HG03095 (cell line): Measurements from ENCODE around the gene CALML3.

Experiments used
- ATAC-seq: cut with Tn5 transposase; IDR thresholded peaks from one replicate; pipeline ENCODE4 v1.9.1; 2021; ENCODE audit warnings: moderate library complexity; ENCODE audit not compliant: unreplicated experiment

CALML3 gene

DNA sequence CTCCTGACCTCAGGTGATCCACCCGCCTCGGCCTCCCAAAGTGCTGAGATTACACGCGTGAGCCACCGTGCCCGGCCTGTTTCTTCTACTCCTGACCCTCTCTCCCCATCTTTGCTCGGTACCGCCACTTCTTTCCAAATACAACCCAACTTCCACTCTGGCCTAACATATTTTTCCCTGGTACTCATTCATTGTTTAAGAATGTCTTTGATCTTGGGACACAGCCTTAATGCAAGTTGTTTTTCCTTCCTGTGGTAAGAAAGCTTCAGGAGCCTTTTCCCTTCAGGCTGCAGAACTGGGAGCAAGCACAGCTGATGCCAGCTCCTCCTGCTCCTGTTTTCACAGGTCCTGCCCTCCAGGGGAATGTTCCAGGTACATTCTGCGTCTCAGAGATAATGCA is 13.7 kb downstream of the CALML3 start:
- no peak for ATAC-seq

DNA sequence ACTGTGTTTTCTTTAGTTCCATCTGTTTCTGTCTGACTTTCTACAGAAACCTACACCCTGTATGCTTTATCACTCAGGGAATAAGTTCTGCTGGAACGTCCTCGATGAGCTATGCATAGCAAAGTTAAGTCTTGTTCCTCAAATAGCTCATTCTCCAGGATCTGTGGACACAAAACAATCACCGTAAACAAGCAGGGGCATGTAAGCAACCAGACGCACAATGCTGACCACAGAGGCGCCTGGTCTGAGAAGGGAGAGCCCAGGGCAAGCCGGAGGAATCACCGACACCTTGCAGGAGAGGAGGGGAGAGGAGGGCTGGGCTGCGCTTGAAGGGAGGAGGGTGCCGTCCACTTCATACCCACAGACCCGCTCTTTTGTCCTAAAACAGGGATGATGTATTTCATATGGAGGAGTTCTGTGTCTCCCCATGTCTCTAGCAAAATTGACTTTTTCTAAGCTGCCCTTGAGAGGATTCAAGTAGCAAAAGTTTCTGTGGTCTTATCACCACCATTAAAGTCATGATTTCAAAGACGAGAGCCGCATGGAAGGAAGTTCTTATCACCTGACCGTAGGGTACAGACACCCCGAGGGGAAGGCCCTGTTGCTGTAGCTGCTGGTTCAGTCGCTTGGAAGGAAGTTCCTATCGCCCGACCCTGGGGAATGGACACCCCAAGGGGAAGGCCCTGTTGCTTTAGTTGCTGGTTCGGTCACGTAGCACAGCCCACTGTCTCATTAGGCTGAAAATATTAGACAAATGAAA is 14.3 kb downstream of the CALML3 start:
- ATAC-seq: no peak

DNA sequence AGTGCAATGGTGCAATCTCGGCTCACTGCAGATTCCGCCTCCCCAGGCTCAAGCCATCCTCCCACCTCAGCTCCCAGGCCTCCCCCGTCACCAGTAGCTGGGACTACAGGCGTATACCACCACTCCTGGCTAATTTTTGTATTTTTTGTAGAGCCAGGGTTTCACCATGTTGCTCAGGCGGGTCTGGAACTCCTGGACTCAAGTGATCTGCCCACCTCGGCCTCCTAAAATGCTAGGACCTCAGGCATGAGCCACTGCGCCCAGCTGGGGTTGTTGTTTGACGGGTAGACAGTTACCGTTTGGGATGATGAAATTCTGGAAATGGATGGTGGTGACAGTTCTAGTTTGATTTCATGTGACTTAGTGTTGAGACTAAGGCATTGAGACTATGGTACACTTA is 15.3 kb downstream of the CALML3 start:
- ATAC-seq: no peak

- no peak for ATAC-seq
These were observed 16.1 kb downstream of the CALML3 start for GRCh38 chr10:5540891-5541290.

GRCh38 chr10:5542100-5542499 is 17.3 kb downstream of the CALML3 start:
- ATAC-seq: no peak

DNA sequence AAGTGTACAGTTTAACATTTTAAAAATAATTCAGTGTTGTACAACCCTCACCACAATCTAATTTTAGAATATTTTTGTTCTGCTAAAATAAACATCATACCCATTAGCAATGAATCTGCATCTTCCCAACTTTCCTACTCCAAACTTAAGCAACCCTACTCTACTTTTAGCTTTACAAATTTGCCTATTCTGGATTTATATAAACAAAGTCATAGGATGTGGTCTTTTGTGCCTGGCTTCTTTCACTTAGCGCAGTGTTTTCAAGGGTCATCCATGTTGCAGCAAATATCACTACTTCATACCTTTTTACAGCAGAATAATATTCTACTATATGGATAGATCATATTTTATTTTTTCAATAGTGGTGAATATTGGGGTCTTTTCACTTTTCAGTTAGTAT is 18.9 kb downstream of the CALML3 start:
- no peak for ATAC-seq

DNA sequence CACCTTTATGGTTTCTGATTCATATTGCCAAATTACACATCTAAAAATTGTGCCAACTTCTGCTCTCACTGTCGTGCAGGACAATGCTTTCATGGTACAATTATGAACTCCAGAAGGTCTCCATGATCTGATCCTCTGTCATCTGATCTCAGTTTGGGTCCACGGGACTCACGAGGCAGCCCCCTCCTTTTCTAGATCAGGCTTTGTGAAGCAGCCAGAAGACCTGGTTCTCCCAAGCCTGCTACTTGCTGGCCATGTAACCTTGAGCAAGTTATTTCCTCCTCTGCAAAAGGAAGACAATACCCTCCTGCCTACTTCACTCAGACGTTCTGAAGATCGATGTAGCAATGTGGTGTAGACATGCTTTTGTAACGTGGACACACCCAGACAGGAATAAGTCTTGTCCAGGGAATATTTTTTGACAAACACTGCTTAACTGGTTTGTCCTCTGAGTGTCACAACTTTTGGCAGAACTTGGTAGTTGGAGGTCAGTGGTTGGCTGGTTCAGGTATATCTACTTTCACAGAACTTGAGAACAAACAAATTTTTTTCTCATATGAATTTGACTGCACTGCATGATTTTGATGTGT is 19.6 kb downstream of the CALML3 start:
- no peak for ATAC-seq

DNA sequence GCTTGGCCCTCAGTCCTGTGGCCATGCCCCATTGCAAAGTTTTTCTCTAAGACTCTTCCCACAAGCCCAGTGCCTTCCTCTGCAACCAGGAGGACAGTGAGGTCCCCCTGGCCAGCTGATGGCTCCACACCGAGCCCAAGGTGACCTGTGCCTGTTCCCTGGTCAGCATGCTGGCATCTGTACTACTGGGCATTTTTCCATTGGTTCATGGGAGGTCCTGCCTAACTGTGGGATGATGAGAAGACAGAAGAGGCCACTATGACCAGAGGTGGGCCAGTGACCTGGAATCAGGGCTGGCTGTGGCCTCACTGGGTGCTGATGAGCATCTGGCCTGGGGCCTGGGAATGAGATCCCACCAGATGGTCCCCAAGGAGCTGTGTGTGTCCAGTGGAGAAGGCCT is 20.2 kb downstream of the CALML3 start:
- ATAC-seq: no peak

- no peak for ATAC-seq
These were observed 20.6 kb downstream of the CALML3 start for GRCh38 chr10:5545426-5545777.

DNA sequence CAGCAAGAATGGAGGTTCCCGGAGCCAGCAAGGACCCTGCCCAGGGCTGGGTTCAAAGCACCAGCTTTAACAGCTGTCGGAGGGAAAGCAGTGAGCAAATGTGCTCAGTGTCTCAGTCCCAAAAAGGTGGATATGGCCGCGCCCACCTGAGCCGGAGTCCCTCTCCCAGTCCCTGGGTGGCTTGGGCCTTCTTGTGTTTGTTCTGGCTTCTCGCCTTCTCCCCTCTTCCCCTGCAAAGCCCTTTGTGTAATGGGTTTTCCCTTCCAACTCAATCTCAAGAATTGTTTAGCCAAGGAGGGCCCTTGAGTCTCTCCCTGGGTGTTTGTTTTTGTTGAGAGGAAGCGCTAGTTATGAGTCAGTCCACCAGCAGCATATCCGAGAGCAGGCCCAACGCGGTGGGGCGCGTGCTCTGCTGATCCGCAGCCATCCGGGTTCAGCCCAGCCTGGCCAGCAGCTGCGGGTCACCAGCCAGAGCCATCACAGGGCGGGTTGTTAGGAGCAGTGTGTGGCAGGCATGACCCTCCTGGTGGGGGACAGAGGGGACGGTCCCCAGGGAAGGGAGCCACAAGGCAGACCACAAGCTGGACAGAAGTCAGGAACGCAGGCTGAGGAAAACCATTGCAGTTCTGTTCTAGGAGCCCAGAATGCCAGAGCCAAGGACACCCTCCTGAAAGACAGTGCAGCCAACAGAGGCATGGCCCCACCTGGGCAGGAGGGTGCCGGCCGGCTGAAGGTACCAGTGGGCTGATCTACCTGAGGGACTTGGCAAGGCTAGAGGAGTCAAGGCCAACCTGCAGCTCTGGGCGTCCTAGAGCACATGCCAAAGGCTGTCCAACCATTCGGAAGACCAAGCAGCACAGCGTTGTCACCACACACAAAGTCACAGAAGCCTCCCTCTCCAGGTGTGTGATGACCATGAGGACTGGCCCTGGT is 21.3 kb downstream of the CALML3 start:
- no peak for ATAC-seq

GRCh38 chr10:5546891-5547680 is 22.3 kb downstream of the CALML3 start:
- ATAC-seq: no peak

DNA sequence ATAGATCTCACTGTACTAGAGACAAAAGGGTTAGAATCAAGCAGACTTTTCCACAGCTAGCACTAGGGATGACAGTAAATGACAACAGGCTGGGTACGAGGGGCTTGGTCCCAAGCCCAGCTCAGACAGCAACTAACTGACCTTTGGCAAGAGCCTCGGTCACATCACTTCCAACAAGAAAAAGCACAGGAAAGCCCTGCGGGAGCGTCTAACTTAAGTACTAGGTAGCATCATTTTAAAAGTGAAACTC is 22.8 kb downstream of the CALML3 start:
- ATAC-seq: no peak

DNA sequence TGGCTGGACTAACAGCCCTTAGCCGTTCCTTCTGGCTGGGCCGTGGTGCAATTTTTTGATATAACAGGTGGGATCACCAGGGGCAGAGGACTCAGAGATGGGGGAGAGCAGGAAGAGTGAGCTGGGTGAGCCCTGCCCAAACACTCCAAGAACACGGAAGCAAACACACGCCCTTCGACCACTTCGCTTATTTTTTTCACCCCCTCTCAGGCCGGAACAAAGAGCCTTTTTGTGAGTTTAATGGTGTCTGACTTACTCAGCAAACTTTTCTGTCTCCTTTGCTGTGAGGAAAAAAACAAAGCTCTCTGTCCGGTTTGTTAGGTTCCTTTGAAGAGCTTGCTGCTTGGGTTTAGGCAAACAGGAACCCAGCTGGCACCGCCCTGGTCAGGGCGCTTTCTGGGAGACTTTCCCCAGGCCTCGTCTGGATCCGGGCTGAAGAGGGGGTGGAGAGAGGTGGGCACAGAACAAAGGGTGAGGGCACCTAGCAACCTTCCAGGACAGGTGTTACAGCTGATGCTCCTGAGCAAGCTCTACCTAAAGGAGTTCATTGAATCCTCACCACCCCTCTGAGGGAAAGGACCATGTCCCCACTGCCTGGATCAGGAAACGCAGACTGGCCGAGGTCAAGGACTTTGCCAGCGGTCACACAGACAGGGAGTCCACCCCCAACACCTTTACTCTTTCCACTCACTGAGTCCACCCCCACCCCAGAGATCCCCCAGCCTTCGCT is 23.3 kb downstream of the CALML3 start:
- no peak for ATAC-seq

DNA sequence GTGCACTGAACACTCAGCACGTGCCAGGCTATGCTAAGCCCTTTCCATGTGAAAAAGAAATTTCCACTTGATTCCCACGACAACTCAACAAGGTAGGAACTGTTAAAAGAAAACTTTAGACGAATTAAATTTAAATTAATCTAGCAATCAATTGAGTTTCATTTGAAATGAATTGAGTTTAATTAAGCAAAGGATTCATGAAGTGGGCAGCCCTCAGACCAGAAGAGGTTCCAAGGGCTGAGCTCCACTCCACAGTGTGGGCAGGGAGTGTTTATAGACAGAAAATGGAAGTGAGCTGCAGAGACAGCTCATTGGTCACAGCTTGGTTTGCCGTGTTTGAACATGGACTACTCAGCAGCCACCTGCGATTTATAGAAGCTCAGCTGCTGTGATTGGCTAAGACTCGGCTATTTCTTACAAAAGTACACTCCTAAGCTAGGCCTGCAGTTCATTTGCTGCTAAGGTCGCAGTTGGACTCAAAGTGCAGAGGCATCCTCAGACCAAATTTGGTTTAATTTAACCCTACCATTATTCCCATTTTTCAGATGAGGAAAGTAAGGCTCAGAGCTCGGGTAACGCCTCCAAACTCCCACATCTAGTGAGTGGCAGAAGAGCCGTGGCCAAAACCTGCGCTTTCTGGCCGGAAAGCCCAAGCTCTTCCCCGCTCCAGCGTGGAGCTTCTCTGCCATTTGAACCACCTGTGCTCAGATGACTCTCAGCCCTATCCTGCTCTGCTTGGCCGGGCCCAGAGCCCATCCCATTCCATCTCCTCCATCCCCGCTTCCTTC is 24.9 kb downstream of the CALML3 start:
- ATAC-seq: no peak

- no peak for ATAC-seq
These were observed 25.4 kb downstream of the CALML3 start for GRCh38 chr10:5550250-5550545.

DNA sequence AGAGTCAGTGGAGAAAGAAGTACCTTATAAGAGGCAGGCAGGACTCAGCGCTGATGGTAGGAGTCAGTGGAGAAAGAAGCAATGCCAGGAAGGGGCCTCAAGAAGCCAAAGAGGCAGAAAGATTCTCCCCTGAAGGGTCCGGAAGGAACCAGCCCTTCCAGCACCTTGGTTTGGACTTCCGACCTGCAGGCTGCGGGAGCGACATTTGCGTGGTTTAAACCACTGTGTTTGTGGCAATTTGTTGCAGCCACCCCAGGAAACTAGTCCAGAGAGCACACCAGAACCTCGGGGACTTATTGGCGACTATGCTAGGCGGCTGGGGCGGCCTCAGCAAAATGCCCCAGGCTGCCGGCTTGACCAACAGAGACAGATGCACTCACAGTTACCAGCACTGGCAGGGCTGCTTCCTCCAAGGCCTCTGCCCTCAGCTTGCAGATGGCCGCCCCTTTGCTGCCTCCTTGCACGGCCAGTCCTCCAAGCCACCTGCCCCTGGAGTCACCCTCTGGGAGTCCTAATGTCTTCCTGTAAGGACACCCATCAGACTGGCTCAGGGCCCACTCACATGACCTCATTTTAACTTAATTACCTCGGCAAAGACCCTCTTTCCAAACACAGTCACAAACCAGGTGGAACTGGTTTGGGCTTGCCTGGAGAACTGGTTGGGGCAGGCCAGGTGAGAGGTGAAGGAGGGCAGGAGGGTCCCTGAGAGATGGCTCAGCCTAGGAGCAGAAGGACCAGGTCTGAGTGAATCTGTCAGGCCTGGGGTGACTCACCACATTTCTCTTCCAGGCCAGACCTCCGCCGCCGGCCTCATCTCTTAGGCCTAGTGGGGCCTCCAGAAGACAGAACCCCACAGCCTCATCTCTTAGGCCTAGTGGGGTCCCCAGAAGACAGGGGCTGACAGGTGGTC is 26.1 kb downstream of the CALML3 start:
- ATAC-seq: no peak

DNA sequence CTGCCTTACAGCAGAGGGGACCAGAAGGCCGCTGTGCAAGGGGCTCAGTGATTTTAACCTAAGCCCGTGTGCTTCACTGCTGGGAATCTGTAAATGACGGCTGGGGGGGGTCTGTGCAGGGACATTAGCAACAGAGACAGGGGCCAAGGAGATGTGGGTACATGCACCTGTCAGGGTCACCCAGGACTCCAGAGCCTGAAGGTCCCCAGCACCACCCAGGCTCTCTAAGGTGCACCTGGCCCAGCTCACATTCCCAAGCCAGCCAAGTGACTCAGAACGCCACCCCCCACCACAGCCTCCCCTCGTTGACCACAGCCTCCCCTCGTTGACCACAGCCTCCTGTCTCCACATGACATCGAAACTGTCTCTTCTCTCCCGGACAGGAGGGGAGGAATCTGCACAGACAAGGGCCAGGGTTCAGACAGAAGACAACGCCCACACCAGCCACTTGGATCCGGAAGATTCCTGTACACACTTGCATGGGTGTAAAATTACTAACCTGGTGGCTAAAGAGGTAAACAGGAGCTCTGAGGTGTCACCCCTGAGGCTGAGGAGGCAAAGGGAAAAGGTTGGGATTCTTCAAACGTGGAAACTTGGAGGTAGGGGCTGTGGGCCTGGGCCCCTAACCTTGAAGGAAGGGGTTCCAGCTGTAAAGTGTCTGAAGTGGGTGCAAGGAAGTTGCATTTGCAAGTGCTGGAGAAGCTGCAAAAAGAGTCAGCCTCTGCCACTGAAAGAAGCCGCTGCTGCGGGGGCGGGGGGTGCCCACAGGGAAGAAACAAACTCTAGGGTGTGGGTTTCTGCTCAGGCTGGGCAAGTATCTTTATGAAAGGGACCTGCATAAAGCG is 27.0 kb downstream of the CALML3 start:
- no peak for ATAC-seq
